ENCODE results near the gene APEH.
A peak's percentile ranks its signal among the peaks of the same experiment; 100 is the strongest.

APEH gene

DNA sequence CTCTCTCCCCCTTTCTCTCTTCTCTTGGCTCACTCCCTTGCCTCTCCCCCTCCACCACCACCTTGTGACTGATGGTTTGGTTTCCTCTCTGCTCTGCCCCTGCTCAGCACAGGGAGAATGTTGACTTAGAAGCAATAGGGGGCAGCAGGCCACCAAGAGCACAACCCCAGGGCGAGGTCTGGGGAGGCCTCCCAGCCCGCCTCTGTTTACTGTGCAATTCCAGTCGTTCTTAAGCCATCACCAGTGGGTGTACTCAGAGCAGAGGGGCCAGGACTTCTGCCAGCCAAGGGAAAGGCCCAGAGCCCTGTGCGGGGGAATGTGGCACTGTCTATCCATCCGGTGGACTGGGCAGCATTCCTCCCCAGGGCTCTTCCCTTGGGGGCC lies 5.7 kb upstream of the APEH start:
- TF ChIP-seq, protein P1, sequence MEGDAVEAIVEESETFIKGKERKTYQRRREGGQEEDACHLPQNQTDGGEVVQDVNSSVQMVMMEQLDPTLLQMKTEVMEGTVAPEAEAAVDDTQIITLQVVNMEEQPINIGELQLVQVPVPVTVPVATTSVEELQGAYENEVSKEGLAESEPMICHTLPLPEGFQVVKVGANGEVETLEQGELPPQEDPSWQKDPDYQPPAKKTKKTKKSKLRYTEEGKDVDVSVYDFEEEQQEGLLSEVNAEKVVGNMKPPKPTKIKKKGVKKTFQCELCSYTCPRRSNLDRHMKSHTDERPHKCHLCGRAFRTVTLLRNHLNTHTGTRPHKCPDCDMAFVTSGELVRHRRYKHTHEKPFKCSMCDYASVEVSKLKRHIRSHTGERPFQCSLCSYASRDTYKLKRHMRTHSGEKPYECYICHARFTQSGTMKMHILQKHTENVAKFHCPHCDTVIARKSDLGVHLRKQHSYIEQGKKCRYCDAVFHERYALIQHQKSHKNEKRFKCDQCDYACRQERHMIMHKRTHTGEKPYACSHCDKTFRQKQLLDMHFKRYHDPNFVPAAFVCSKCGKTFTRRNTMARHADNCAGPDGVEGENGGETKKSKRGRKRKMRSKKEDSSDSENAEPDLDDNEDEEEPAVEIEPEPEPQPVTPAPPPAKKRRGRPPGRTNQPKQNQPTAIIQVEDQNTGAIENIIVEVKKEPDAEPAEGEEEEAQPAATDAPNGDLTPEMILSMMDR (conservative IDR thresholded peaks at IDR 0.05): no peak
- no peak for TF ChIP-seq ZFX (IDR thresholded peaks at IDR 0.05)
- H3K27ac ChIP-seq: no peak overlapping the region

DNA sequence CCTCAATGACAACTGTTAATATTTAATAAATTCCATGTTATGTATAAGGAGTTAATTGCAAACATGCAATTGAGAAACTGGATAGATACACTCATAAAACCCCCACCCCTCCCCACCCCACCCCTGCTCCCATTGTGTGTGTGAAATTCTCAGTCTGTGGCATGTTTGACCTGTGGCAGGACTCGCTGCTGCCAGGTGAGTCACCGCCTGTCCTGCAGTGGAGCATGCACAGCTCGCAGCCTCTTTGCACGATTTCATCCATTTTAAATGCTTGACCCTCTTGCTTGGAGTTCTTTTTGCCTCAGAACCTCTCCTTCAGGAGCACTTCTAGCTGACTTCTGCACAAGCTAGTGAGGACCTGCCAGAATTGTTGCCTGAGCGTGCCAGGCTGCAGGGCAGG lies 5.3 kb upstream of the APEH start:
- TF ChIP-seq, protein P1 (conservative IDR thresholded peaks at IDR 0.05): no peak
- TF ChIP-seq ZFX (IDR thresholded peaks at IDR 0.05): no peak
- no peak overlapping the region for H3K27ac ChIP-seq

DNA sequence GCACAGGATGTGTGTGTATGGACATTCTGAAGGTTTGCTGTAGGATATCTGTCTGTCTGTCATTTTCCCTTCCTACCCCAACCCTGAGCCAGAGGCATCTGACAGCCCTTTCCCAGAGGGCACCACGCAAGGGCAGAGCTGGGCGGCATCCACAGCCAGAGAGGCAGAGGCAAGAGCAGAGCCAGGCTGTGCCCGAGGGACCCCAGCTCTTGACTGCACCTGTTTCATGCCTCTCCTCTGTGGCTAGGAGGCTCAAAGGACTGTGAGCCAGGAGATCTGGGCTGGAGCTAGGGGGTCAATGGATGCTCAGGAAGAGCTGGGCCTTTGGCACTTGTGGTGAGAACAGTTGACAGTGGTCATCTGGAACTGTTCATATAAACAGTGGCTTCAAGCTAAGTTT lies 4.8 kb upstream of the APEH start:
- H3K27ac ChIP-seq: no peak overlapping the region
- TF ChIP-seq, protein P1 (conservative IDR thresholded peaks at IDR 0.05): no peak
- TF ChIP-seq ZFX (IDR thresholded peaks at IDR 0.05): no peak

DNA sequence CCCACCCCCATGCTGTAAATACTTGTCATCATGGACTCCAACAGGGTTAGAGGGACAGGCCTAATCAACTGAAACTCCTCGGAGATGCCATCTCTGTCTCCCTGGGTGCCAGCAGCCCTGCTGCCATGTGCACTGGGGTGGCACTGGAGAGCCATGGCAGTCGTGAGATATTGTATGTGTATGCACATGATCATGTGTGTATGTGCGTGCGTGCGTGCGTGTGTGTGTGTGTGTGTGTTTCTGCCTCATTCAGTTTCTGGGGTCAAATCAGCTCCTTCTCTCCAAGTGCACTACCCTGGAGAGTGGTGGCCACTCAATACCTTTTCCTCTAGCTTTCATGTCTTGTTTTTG lies 3.2 kb upstream of the APEH start:
- no peak overlapping the region for H3K27ac ChIP-seq
- TF ChIP-seq, protein P1 (conservative IDR thresholded peaks at IDR 0.05): no peak
- TF ChIP-seq ZFX (IDR thresholded peaks at IDR 0.05): no peak

DNA sequence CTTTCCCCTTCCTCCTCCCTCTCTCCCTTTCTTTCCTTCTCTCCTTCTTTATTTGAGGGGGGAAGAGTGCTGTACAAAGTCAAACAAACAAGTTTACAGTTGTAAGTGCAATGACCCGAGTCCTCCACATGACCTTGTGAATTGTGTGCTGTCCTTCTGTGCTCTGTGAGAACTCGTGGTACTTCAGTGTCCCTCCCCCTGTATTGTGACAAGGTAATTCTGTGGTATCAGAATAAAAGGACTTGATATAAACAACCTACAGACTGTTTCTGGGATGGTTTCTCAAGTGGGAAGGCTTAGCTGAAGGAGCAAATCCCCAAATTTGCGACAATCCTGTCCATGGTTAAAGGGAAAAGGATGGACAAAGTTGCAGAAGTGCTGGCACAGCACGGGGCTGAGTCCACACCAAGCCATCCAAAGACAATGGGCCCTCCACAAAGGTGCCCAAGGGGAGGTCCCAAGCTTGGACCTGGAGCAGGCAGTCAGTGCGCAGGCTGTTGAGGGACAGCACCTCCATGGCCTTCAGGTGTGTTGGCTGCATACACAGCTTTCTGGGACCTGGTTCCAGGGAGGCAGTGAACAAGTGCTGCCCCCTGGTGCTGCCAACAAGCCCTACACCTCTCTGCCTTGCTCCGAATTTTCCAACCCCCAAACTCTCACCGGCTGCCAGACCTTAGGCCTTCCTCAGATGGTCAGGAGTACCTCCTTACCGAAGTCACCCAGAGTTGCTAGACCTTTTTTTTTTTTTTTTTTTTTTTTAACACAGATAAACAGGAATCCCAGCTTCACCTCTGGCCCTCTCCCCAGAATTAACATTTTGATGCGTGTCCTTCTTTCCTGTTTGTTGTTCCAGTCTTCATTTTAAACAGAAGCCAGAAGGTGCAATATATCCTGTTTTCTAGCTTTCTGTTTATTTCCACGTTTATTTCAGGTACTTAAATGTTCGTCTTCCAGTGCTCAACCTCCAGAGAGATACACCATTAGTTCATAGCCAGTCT lies 2.6 kb upstream of the APEH start:
- no peak for TF ChIP-seq ZFX (IDR thresholded peaks at IDR 0.05)
- TF ChIP-seq, protein P1 (conservative IDR thresholded peaks at IDR 0.05): peak; percentile 87
- peak overlapping the region; percentile 97 for H3K27ac ChIP-seq

DNA sequence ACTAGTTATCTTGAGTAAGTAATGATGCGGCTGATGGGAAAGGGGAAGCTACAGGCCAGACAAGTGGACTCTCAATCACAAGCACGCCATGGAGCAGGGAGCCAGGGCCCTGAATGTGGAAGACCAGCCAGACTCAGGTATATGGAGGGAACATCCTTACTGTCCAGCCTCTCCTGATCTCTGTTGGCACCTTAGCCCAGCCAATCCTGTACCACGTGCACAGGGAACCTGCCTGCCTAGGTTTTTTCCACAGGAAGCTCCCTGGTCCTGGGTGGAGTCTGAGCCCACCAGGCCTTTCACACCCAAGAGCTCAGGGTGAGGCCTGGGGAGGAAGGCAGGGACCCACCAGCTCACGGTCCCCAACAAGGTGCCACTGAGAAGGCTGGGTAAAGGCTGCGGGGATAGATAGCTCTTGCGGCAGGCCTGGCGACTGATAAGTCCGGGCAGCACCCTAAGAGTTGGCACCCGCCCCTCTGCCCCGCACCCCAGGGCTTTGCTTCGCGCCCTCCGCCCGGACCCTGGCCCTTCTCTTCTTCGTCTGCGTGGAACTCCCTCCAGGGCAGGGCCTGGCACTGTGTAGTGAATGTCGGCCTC lies 933 bp upstream of the APEH start:
- TF ChIP-seq ZFX (IDR thresholded peaks at IDR 0.05): peak; percentile 38; the same call in 1 of the 2 replicates
- TF ChIP-seq, protein P1 (conservative IDR thresholded peaks at IDR 0.05): no peak
- H3K27ac ChIP-seq: peak overlapping the region; percentile 97

DNA sequence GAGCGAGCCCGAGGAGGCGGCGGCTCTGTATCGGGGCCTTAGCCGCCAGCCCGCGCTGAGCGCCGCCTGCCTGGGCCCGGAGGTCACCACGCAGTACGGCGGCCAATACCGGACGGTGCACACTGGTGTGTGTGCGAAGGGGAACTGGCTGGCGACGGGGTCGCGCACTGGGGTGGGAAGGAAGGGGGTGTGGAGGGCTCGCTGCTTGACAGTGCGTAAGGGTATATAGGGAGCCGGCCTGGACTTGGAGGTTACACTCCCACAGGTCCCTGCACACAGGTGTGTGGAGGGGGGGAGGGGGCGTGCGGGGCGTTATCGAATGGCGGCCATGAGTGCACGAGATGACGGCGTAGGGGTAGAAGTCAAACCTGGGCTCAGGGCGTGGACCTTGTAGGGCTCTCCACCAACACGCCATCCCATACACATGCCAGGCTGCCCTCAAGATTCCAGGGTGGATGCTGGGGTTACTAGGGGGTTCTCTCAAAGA lies 389 bp downstream of the APEH start:
- TF ChIP-seq, protein P1 (conservative IDR thresholded peaks at IDR 0.05): no peak
- TF ChIP-seq ZFX (IDR thresholded peaks at IDR 0.05): peak; percentile 73; the same call in 1 of the 2 replicates
- peak overlapping the region; percentile 97 for H3K27ac ChIP-seq

Data from C4-2B (cell line).